ENCODE data around the gene ZNF669. TPM values are rescaled to one million over a fixed set of nuclear protein-coding genes. Genes with fewer than 3 reads are reported as not detected.

Gene ZNF669
- total RNA-seq, 1 experiment from 2014 or later, result 22.3 TPM

- H3K79me2 ChIP-seq (ENCODE audit: low read length), result peaks cover 32% of the 10 kb centered on the region
- H3K27me3 ChIP-seq (ENCODE audit: low read length), result no peaks in the 10 kb centered on the region
- H3K36me3 ChIP-seq (ENCODE audit: insufficient read depth, low read length), result peaks cover 23% of the 10 kb centered on the region
- H3K9me3 ChIP-seq (ENCODE audit: low read length), result peaks cover 24% of the 10 kb centered on the region
- H4K20me1 ChIP-seq (ENCODE audit: insufficient read depth, low read depth, low read length), result no peaks in the 10 kb centered on the region
- H3K4me2 ChIP-seq (ENCODE audit: low read depth, low read length, poor library complexity, severe bottlenecking), result no peak overlapping the region
- H3K27ac ChIP-seq (ENCODE audit: low read length), result no peak overlapping the region
- H3K9ac ChIP-seq (ENCODE audit: low read length), result no peak overlapping the region
- H3K4me3 ChIP-seq (ENCODE audit: low read length), result no peak overlapping the region
- no peaks in the 10 kb centered on the region for H3K9me2 ChIP-seq (replicated peaks; ENCODE audit: insufficient read depth, low read length)
- DNase-seq, result no peak
- H2AFZ ChIP-seq (ENCODE audit: low read length), result no peak overlapping the region
- peaks cover 6% of the 10 kb centered on the region for H3K4me1 ChIP-seq (ENCODE audit: low read length)
These were observed 1.8 kb upstream of the ZNF669 start for GRCh38 chr1:247105966-247106365.

GRCh38 chr1:247104965-247105364, 809 bp upstream of the ZNF669 start:
- H3K4me1 ChIP-seq (ENCODE audit: low read length), result peaks cover 6% of the 10 kb centered on the region
- H3K27me3 ChIP-seq (ENCODE audit: low read length), result no peaks in the 10 kb centered on the region
- no peak overlapping the region for H3K9ac ChIP-seq (ENCODE audit: low read length)
- H3K79me2 ChIP-seq (ENCODE audit: low read length), result peaks cover 37% of the 10 kb centered on the region
- no peak overlapping the region for H3K27ac ChIP-seq (ENCODE audit: low read length)
- no peaks in the 10 kb centered on the region for H3K9me2 ChIP-seq (replicated peaks; ENCODE audit: insufficient read depth, low read length)
- peaks cover 32% of the 10 kb centered on the region for H3K9me3 ChIP-seq (ENCODE audit: low read length)
- peaks cover 31% of the 10 kb centered on the region for H3K36me3 ChIP-seq (ENCODE audit: insufficient read depth, low read length)
- DNase-seq, result no peak
- no peak overlapping the region for H2AFZ ChIP-seq (ENCODE audit: low read length)
- H4K20me1 ChIP-seq (ENCODE audit: insufficient read depth, low read depth, low read length), result no peaks in the 10 kb centered on the region
- H3K4me3 ChIP-seq (ENCODE audit: low read length), result peak overlapping the region; percentile 18; the same call in 1 of the 2 replicates
- H3K4me2 ChIP-seq (ENCODE audit: low read depth, low read length, poor library complexity, severe bottlenecking), result no peak overlapping the region

GRCh38 chr1:247102381-247102780, 1.8 kb downstream of the ZNF669 start:
- Histone ChIP-seq H3K4me2 (ENCODE audit: low read depth, low read length, poor library complexity, severe bottlenecking) (no peak overlapping the region), H3K9me3 (ENCODE audit: low read length) (peaks cover 32% of the 10 kb centered on the region)

GRCh38 chr1:247100676-247101279, 3.4 kb downstream of the ZNF669 start:
- Histone ChIP-seq H3K9ac (ENCODE audit: low read length) (no peak overlapping the region), H3K27ac (ENCODE audit: low read length) (no peak overlapping the region), H3K27me3 (ENCODE audit: low read length) (no peaks in the 10 kb centered on the region), H2AFZ (ENCODE audit: low read length) (no peak overlapping the region), H3K9me2 (replicated peaks; ENCODE audit: insufficient read depth, low read length) (no peaks in the 10 kb centered on the region), H3K36me3 (ENCODE audit: insufficient read depth, low read length) (peaks cover 38% of the 10 kb centered on the region), H3K4me2 (ENCODE audit: low read depth, low read length, poor library complexity, severe bottlenecking) (no peak overlapping the region), H3K9me3 (ENCODE audit: low read length) (peaks cover 32% of the 10 kb centered on the region), H3K79me2 (ENCODE audit: low read length) (peaks cover 37% of the 10 kb centered on the region), H3K4me3 (ENCODE audit: low read length) (no peak overlapping the region), H4K20me1 (ENCODE audit: insufficient read depth, low read depth, low read length) (no peaks in the 10 kb centered on the region), H3K4me1 (ENCODE audit: low read length) (peaks cover 6% of the 10 kb centered on the region)
- DNase-seq, result no peak

More at GRCh38 chr1:247102381-247102780, 1.8 kb downstream of the ZNF669 start:
- Histone ChIP-seq H3K9me2 (replicated peaks; ENCODE audit: insufficient read depth, low read length) (no peaks in the 10 kb centered on the region), H3K27me3 (ENCODE audit: low read length) (no peaks in the 10 kb centered on the region), H3K4me3 (ENCODE audit: low read length) (no peak overlapping the region), H3K4me1 (ENCODE audit: low read length) (peaks cover 6% of the 10 kb centered on the region), H3K27ac (ENCODE audit: low read length) (no peak overlapping the region), H3K9ac (ENCODE audit: low read length) (no peak overlapping the region), H3K79me2 (ENCODE audit: low read length) (peaks cover 37% of the 10 kb centered on the region), H3K36me3 (ENCODE audit: insufficient read depth, low read length) (peaks cover 38% of the 10 kb centered on the region), H4K20me1 (ENCODE audit: insufficient read depth, low read depth, low read length) (no peaks in the 10 kb centered on the region), H2AFZ (ENCODE audit: low read length) (no peak overlapping the region)
- no peak for DNase-seq

- H3K27ac ChIP-seq (ENCODE audit: low read length), result no peak overlapping the region
- no peak for DNase-seq
- no peaks in the 10 kb centered on the region for H3K4me1 ChIP-seq (ENCODE audit: low read length)
- peaks cover 25% of the 10 kb centered on the region for H3K36me3 ChIP-seq (ENCODE audit: insufficient read depth, low read length)
- H3K4me3 ChIP-seq (ENCODE audit: low read length), result no peak overlapping the region
- H2AFZ ChIP-seq (ENCODE audit: low read length), result no peak overlapping the region
- no peaks in the 10 kb centered on the region for H3K9me2 ChIP-seq (replicated peaks; ENCODE audit: insufficient read depth, low read length)
- H3K9me3 ChIP-seq (ENCODE audit: low read length), result peaks cover 18% of the 10 kb centered on the region
- no peak overlapping the region for H3K4me2 ChIP-seq (ENCODE audit: low read depth, low read length, poor library complexity, severe bottlenecking)
- H3K79me2 ChIP-seq (ENCODE audit: low read length), result peaks cover 15% of the 10 kb centered on the region
- no peaks in the 10 kb centered on the region for H3K27me3 ChIP-seq (ENCODE audit: low read length)
- H3K9ac ChIP-seq (ENCODE audit: low read length), result no peak overlapping the region
- H4K20me1 ChIP-seq (ENCODE audit: insufficient read depth, low read depth, low read length), result no peaks in the 10 kb centered on the region
These were observed 7.2 kb downstream of the ZNF669 start for GRCh38 chr1:247096958-247097357.

GRCh38 chr1:247096544-247096943, 7.6 kb downstream of the ZNF669 start:
- Histone ChIP-seq H3K36me3 (ENCODE audit: insufficient read depth, low read length) (peaks cover 21% of the 10 kb centered on the region), H3K27me3 (ENCODE audit: low read length) (no peaks in the 10 kb centered on the region), H3K9me2 (replicated peaks; ENCODE audit: insufficient read depth, low read length) (no peaks in the 10 kb centered on the region), H2AFZ (ENCODE audit: low read length) (no peak overlapping the region), H3K79me2 (ENCODE audit: low read length) (peaks cover 11% of the 10 kb centered on the region), H3K9me3 (ENCODE audit: low read length) (peaks cover 14% of the 10 kb centered on the region), H4K20me1 (ENCODE audit: insufficient read depth, low read depth, low read length) (no peaks in the 10 kb centered on the region), H3K9ac (ENCODE audit: low read length) (no peak overlapping the region), H3K27ac (ENCODE audit: low read length) (no peak overlapping the region), H3K4me2 (ENCODE audit: low read depth, low read length, poor library complexity, severe bottlenecking) (no peak overlapping the region), H3K4me1 (ENCODE audit: low read length) (no peaks in the 10 kb centered on the region), H3K4me3 (ENCODE audit: low read length) (no peak overlapping the region)
- no peak for DNase-seq

- no peak overlapping the region for H3K4me3 ChIP-seq (ENCODE audit: low read length)
- peaks cover 10% of the 10 kb centered on the region for H3K9me3 ChIP-seq (ENCODE audit: low read length)
These were observed 8.0 kb downstream of the ZNF669 start for GRCh38 chr1:247096112-247096511.

GRCh38 chr1:247090455-247090854, 13.7 kb downstream of the ZNF669 start:
- Histone ChIP-seq H3K9me3 (ENCODE audit: low read length) (no peaks in the 10 kb centered on the region), H3K9ac (ENCODE audit: low read length) (no peak overlapping the region), H2AFZ (ENCODE audit: low read length) (no peak overlapping the region), H3K4me1 (ENCODE audit: low read length) (no peaks in the 10 kb centered on the region), H3K27ac (ENCODE audit: low read length) (no peak overlapping the region), H3K9me2 (replicated peaks; ENCODE audit: insufficient read depth, low read length) (no peaks in the 10 kb centered on the region), H3K36me3 (ENCODE audit: insufficient read depth, low read length) (no peaks in the 10 kb centered on the region), H3K79me2 (ENCODE audit: low read length) (no peaks in the 10 kb centered on the region), H3K27me3 (ENCODE audit: low read length) (no peaks in the 10 kb centered on the region), H3K4me3 (ENCODE audit: low read length) (no peak overlapping the region), H4K20me1 (ENCODE audit: insufficient read depth, low read depth, low read length) (no peaks in the 10 kb centered on the region), H3K4me2 (ENCODE audit: low read depth, low read length, poor library complexity, severe bottlenecking) (no peak overlapping the region)
- DNase-seq, result no peak

More at GRCh38 chr1:247096112-247096511, 8.0 kb downstream of the ZNF669 start:
- peaks cover 16% of the 10 kb centered on the region for H3K36me3 ChIP-seq (ENCODE audit: insufficient read depth, low read length)
- peaks cover 7% of the 10 kb centered on the region for H3K79me2 ChIP-seq (ENCODE audit: low read length)
- no peak overlapping the region for H3K4me2 ChIP-seq (ENCODE audit: low read depth, low read length, poor library complexity, severe bottlenecking)
- H3K27me3 ChIP-seq (ENCODE audit: low read length), result no peaks in the 10 kb centered on the region
- DNase-seq, result no peak
- no peak overlapping the region for H2AFZ ChIP-seq (ENCODE audit: low read length)
- no peak overlapping the region for H3K27ac ChIP-seq (ENCODE audit: low read length)
- H3K4me1 ChIP-seq (ENCODE audit: low read length), result no peaks in the 10 kb centered on the region
- H3K9ac ChIP-seq (ENCODE audit: low read length), result no peak overlapping the region
- H3K9me2 ChIP-seq (replicated peaks; ENCODE audit: insufficient read depth, low read length), result no peaks in the 10 kb centered on the region
- no peaks in the 10 kb centered on the region for H4K20me1 ChIP-seq (ENCODE audit: insufficient read depth, low read depth, low read length)
